Stimulated activated CD4-positive, alpha-beta T cell treated with anti-CD3 and anti-CD28 coated beads, Interleukin-12 subunit alpha, Interleukin-12 subunit beta, amount 100 ng/mL, for 24 hours (primary cell): ENCODE data around the gene ATRN.
"Not testable (repeated sequence)": the region's sequence is repeated elsewhere in the genome, so short reads cannot be mapped to it uniquely, and the experiment has no call there.

Experiments used
- DNase-seq, 2 experiments: peaks; one replicate each; pipeline ENCODE4 v3.0.0-alpha.2; 2020; ENCODE audit warnings: low read depth in 2 of 2

The ATRN gene

DNA sequence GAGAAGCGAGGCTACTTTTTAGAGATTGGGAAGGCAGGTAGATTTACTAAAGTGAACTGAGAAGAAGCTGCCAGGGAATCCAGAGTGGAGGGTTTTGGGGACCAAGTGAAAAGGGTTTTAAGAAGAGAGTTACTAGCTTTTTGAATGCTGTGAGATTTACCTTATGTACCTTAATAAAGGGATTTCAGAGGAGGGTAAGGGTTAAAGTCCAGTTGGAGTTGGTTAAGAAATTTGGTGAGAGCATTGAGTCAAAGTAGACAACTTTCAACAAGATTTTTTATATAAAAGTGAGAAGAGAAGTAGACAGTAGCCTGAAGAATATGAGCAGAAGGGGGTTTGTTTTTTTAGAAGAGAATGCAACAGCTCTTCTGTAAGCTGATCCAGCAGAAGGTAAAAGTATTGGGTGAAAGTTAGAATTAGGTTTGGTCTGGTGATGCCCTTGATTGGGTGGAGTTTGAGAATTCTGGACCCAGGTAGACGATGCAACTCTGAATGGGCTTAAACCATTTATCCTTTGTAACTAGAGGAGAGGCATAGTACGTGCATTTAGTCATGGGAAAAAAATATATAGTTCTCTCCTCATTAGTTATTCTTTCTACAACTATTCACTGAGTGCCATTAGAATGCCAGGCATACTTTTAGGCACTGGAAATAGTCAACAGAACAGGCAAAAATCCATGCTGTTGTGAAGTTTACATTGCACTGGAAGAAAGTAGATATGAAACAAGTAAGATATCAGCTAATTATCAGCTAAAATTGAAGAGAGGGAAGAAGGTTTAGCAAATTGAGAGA lies 44.8 kb downstream of the ATRN start:
- no peak for DNase-seq

DNA sequence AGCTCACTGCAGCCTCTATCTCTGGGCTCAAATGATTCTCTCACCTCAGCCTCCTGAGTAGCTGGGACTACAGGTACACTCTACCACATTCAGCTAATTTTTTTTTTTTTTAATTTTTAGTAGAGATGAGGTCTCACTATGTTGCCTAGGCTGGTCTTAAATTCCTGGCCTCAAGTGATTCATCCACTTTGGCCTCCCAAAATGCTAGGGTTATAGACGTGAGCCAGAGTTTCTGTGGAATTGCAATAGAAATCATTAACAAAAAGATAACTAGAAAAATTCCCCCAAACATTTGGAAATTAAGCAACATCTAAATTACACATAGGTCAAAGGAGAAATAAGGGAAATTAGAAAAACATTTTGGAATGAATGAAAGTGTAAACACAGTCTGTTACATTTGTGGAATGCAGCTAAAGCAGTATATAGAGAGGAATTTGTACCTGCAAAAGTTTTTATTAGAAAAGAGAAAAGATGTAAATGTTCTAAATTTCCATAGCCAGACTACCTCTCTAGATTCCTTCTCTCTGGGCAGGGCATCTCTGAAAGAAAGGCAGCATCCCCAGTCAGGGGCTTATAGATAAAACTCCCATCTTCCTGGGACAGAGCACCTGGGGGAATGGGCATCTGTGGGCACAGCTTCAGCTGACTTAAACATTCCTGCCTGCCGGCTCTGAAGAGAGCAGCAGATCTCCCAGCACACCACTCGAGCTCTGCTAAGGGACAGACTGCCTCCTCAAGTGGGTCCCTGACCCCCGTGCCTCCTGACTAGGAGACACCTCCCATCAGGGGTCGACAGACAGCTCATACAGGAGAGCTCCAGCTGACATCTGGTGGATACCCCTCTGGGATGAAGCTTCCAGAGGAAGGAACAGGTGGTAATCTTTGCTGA lies 51.3 kb downstream of the ATRN start:
- no peak for DNase-seq

DNA sequence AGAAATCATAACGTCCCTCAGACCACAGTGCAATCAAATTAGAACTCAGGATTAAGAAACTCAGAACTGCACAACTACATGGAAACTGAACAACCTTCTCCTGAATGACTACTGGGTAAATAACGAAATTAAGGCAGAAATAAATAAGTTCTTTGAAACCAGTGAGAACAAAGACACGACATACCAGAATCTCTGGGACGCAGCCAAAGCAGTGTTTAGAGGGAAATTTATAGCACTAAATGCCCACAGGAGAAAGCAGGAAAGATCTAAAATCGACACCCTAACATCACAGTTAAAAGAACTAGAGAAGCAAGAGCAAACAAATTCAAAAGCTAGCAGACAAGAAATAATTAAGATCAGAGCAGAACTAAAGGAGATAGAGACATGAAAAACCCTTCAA lies 53.9 kb downstream of the ATRN start:
- DNase-seq = not testable (repeated sequence)

DNA sequence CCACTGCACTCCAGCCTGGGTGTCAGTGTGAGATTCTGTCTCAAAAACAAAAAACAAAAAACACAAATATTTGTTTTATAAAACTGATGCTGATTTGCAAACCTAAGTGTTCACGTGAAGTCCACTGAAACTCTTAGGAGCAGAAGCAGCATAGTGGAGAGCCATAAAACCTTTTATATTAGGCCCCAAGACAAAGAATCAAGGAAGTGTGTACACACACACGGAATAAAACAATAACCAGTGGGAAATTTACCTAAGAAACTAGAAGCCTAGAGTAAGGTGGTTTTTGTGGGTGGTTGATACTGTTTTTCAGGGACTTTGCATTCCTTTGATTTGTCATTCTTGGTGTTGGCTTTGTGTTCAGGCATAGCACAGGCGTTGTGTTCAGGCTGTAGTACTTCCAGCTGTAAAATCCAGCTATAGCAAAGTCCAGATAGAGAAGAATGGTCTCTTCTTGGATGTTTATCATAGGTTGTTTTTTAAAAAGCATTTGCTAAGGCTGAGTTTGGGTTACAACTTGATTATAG lies 61.3 kb downstream of the ATRN start:
- DNase-seq = no peak

DNA sequence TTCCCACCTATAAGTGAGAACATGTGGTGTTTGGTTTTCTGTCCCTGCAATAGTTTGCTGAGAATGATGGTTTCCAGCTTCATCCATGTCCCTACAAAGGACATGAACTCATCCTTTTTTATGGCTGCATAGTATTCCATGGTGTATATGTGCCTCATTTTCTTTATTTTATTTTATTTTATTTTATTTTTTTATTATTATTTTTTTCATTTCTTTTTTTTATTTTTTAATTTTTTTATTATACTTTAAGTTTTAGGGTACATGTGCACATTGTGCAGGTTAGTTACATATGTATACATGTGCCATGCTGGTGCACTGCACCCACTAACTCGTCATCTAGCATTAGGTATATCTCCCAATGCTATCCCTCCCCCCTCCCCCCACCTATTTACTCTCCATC lies 66.9 kb downstream of the ATRN start:
- DNase-seq = not testable (repeated sequence)

DNA sequence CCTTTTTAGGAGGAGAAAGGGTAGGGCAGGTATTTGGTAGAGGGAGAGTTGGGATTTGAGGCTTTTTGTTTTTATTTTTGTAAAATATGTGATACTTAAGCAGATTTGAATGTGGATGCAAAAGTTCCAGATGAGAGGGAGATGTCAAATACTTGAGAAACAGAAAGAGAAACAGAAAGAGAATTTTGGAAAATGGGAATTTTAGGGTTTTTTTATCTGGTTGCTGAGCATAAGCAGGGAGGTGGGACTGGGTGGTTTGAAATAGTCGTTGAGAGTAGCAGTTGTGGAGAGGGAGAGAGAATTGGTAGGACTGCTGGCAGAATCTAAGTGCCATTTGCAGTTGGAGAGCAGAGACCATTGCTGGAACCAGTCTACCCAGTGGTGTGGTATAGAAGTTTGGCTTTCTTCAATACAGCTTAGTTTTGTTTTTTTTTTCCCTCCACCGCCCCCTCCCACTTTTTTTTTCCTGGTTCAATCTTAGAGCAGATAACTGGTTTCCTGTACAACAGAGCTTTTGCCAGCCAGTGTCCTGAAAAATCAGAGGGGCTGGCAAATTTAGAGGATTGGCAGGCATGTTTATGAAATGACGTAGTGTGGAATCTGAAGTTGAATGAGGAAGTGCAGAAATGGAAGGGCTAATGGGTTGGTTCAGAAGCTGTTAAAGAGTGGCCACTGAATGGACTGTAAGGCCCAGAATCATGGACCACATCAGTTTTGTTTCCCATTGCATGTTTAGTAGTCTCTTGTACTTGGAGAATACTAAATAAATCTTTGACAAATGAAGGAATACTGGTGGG lies 68.7 kb downstream of the ATRN start:
- DNase-seq = no peak

DNA sequence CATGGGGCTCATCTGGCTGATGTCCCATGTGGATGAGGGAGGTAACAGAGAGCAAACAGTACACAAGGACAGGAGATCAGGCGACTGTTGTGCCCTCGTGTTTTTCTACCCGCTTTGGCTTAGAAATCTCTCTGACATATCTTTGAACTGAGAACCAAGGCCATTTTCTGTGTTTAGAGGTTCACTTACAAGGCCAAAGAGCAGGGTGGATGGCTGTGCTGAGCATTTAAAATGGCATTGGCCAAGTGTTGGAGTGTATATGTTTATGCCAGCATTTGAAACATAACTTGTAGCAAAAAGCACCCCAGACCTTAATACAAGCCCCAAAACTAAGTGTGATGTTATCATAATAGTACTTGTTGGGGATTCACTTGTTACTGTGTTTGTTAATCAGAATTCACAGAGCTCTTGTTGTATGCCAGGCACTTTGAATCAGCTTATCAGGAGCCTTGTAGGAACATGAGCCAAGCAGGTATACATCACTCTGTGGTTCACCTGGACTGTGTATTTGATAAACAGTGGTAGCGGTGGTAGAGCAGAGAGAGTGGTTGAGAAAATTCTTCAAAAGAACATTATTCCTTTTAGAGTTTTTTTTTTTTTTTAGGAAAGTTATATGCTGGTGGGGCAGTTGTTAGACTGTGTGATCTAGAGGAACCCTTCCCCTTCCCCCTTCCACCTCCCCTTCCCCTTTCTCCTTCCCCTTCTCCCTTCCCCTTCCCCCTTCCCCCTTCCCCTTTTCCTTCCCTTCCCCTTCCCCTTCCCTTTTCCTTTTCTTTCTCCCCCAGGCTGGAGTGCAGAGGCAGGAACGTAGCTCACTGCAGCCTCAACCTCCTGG lies 71.3 kb downstream of the ATRN start:
- DNase-seq = no peak

DNA sequence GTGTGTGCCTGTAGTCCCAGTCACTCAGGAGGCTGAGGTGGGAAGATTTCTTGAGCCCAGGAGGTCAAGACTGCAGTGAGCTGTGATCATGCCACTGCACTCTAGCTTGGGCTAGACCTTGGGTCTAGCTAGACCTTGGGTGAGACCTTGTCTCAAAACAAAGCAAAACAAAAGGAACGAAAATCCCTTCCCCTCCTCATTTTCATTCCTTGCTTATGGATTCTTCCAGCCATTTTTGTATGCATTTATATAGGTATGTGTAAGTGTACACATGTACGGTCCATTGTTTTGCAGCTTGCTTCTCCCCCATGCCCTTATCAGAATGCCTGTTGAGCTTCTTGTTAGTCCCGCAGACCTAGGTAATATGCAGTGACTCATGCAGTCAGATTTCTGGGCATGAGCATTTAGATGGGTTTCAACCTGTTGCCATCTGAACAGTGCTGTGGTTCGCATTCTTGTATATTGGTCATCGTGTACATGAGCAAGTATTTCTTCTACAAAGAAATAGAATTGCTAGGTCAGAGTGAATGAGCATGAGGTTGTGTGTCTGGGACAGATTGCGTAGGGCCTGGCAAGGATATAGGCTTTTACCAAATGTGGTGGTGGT lies 73.2 kb downstream of the ATRN start:
- DNase-seq = no peak

DNA sequence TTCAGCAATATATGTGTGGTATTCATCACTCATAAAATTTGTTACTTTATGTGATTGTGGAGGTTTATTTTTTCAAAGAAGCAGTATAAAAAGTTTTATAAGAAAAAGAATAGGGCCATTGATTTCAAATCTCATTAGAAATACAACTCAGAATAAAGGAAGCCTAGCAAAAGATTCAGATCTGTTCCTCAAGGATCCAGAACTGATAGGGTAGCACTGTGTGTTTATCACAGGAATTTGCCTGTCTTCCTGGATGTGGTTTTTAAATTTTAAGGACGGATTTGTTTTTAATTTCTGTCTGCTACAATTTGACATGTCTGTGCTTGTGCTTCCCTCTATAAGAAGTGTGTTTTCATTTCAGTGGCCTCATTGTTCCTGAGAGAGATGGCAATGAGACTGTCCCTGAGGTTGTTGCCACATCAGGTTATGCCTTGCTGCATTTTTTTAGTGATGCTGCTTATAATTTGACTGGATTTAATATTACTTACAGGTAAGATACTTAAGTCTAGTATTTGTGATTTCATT lies 74.6 kb downstream of the ATRN start:
- DNase-seq = no peak

DNA sequence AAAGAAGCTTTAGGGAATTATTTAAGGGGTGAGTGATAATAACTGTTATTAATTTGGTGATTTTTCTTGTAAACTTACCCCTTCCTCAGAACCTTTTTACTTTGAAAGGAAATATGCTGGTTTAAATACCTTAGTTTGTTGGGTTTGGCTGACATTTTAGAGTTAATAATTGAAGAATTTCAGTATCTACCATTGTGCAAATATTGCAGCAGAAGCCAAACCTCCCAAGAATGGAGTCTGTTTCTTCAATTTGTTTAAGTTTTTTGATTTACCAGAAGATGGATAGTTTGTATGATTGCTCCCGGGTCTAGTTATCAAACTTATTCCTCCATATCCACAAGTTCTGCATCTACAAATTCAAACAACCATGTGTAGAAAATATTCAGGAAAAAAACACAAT lies 77.1 kb downstream of the ATRN start:
- no peak for DNase-seq

DNA sequence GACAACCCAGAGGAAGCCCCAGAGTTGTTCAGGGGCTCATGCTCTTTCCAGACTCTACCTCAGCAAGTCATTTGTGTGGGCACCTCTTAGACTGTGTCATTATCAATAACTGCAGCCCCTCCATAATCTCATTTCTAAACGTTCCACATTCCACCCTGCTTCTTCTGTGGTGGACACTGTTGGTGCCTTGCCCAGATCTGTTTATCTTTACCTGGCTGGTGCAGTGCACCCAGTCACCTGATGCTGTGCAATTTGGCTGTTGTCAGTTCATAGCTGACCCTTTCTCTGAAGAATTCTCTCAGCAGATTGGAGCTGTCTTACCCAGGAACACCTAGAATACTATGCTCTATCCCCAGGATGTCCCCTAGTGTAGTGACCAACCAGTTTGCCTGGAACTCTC lies 80.0 kb downstream of the ATRN start:
- DNase-seq = no peak

DNA sequence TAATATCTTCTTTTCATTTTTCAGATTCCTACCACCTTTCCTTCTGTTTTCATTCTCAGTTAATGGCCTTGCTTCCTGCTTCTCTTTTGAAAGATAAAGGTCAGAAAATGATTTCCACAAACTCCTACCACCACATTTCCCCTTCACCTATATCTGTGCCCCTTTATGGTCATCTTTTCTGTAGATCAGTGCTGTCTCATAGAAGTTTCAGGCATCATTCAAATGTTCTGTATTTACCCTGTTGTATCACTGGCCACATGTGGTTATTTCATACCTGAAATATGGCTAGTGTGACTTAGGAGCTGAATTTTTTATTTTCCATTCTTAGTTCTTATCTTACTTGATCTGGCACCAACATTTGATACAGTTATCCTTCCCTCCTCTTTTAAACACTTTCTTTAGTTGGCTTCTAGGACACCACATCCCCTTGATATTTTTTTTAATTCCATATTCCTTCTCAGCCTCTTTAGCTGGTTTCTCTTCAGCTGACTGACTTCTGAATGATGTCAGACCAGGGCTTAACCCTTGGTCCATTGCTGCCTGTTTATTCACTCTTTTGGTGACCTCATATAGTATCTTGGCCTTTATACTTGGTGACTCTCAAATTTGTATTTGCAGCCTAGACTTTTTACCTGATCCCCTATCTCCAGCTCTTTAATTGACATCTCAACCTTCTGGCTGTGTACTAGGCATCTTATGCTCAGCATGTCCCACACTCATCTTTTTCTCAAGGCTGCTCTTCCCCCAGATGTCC lies 81.0 kb downstream of the ATRN start:
- no peak for DNase-seq

DNA sequence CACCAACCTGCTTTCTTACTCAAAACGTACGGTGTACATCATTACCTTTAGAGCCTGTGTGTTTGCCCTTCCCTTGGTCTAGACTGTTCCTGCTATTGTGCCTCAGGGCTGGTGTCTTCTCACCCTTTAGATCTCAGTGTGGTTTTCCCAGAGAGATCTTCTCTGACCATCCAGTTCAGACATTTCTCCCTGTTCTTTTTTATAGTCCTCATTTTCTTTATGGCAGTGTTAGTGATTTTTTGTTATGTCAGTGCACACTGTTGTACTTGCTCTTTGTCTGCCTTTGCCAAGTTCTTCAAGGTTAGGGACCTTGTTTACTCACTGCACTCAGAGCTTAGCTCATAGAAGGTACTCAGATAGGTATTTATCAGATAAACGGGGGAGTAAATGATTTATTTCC lies 82.8 kb downstream of the ATRN start:
- no peak for DNase-seq

DNA sequence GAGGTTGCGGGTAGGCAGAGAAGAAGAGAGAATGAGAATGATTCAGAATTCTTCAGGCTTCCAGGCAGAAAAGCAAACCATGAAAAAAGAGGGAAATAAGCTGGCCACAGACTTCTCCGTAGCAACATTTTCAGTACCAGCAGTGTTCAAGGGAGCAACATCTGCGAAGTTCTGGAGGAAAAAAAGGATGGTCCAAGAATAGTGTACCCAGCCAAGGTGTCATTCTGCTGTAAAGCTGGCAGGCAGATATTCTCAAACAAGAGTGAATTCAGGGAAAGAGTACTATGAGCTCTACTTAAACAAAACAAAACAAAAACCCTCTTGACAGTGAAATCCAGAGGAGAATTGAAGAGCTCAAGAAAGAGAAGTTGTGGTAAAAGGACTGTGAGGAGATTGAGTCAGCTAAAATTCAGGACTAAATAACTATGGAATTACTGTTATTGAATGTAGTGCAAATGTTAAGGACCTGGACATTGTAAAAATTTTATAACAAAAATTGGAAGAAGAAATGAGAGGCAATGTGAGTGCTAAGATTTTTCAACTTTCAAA lies 86.5 kb downstream of the ATRN start:
- no peak for DNase-seq

DNA sequence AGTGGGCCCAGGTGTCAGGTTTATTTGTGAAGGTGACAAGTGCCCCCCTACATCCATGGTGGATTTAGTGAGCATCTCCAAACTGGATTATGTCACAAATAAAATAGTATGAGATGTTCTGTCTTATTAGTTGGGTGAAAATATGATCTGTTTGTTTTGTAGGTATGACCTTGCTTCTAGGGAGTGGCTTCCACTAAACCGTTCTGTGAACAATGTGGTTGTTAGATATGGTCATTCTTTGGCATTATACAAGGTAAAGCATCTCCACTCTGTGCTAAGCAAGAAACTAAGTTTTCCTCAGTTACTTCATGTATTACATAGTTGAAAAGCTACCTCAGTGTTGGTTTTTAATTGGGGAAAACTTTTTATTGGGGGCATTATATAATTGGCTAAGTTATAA lies 88.4 kb downstream of the ATRN start:
- no peak for DNase-seq

DNA sequence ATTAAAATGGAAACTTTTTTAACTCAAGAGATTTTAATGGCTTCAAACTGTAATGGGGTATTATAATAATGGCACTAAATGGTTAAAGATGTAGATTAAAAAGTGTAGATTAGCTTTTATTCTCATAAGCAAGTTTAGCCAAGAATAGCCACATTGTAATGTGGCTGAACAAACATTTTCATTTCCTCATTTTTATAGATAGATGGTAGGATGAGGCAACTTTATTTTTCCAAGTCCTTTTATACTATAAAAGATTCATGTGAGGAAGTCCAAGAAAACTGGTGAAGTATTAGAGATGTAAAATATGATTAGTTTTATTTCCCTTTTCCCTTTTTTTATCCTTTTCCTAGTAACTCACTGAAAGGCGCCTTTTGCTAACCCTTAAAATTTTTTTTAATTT lies 88.8 kb downstream of the ATRN start:
- DNase-seq = no peak

DNA sequence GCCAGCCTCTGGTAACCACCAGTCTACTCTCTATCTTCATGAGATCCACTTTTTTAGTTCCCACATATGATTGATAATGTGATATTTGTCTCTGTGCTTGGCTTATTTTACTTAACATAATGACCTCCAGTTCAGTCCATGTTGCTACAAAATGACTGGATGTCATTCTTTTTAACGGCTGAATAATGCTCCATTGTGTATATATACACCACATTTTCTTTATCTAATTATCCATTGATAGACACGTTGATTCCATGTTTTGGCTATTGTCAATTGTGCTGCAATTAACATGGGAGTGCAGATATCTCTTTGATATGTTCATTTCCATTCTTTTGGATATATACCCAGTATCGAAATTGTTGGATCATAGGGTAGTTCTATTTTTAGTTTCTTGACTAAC lies 89.3 kb downstream of the ATRN start:
- DNase-seq = no peak

DNA sequence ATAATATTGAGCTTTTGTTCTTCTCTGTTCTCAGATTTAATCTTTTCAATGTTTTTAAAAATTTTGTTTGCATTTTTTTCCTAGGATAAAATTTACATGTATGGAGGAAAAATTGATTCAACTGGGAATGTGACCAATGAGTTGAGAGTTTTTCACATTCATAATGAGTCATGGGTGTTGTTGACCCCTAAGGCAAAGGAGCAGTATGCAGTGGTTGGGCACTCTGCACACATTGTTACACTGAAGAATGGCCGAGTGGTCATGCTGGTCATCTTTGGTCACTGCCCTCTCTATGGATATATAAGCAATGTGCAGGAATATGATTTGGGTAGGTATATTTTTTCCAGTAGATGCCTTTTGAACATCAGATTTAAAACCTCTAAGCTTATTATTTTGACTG lies 89.8 kb downstream of the ATRN start:
- no peak for DNase-seq

DNA sequence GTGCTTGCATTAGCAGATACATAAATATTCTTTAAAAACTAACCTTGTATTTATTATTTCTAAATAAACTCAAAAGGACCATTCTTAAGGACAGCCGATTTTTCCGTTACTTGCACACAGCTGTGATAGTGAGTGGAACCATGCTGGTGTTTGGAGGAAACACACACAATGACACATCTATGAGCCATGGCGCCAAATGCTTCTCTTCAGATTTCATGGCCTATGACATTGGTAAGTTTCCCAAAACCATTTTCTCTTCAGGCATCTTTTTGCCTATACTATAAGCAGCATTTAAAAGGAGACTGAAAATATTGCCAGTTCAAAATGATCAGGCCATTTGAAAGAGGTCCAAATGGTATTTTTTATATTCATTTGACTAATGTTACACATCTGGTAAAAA lies 92.3 kb downstream of the ATRN start:
- DNase-seq = no peak
